HL-60/S4 (cell line): ENCODE data around the gene CYB561D2.

ENCODE experiments used
- in situ Hi-C: fragments of 300-500 bp; cut with MboI; formaldehyde crosslinking; loops from 2 replicates; pipeline ENCODE4 v1.14.3; 2022; ENCODE audit warnings: low sequenced_read_pairs

CYB561D2 gene

GRCh38 chr3:50358911-50359759, 8.5 kb downstream of the CYB561D2 start, which contains the start of gene TMEM115:
Gene TMEM115 (minus strand): TSS chr3:50359521. CDS start chr3:50359063, 458 bp downstream.
- in situ Hi-C loops = loop anchor here (25.0 kb wide), 1 partner anchor 178 kb away; no protein-coding TSS in a partner anchor

DNA sequence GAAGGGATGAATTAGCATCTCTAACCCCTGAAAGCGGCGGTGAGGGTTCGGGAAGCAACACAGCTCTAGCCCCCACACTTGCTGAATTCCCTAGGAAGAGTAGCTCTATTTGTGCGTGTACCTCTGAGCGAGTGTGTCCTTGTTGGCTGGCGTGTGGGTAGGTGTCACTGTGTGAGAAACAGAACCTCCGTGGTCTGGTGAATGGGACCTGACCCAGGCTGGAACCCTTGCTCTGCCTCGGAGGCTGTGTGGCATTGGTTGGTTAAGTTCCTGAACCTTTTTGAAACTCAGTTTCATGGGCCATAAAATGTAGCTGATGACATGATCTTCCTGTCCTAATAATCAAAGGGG, 9.1 kb downstream of the CYB561D2 start:
- in situ Hi-C loops = loop anchor here (25.0 kb wide), 1 partner anchor 178 kb away; no protein-coding TSS in a partner anchor

- in situ Hi-C loops = loop anchor here (25.0 kb wide), 1 partner anchor 173 kb away; no protein-coding TSS in a partner anchor
Measured at GRCh38 chr3:50364573-50365079, 14.0 kb downstream of the CYB561D2 start.

GRCh38 chr3:50365080-50365841, 14.6 kb downstream of the CYB561D2 start:
- in situ Hi-C loops = loop anchor here (25.0 kb wide), 1 partner anchor 172 kb away; no protein-coding TSS in a partner anchor

GRCh38 chr3:50365842-50366220, 15.2 kb downstream of the CYB561D2 start:
- in situ Hi-C loops = loop anchor here (25.0 kb wide), 1 partner anchor 171 kb away; no protein-coding TSS in a partner anchor

- in situ Hi-C loops = loop anchor here (25.0 kb wide), 1 partner anchor 168 kb away; no protein-coding TSS in a partner anchor
Measured at GRCh38 chr3:50369012-50369670, 18.5 kb downstream of the CYB561D2 start.

GRCh38 chr3:50370594-50370993, 19.9 kb downstream of the CYB561D2 start:
- in situ Hi-C loops = loop anchor here (25.0 kb wide), 1 partner anchor 167 kb away; no protein-coding TSS in a partner anchor

GRCh38 chr3:50371133-50371685, 20.5 kb downstream of the CYB561D2 start:
- in situ Hi-C loops = loop anchor here (25.0 kb wide), 1 partner anchor 166 kb away; no protein-coding TSS in a partner anchor

DNA sequence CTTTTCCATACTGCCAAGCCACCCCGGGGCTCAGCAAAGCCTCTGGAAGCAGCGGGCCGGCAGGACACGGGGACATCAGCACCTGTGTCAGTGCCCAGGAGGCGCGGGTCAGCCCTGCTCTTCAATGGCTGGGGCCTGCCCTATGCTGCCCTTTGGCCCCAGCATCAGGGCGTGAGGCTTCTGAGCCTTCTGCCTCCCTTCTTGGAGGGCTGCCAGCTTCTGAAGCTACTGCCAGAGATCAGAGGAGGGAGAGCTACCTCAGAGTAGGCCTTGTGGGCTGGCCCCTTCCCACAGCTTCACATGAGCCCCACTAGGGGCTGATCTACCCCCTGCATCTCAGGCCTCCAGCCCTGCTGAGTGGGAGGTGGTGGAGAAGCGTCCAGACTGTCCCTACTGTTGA, 21.7 kb downstream of the CYB561D2 start:
- in situ Hi-C loops = loop anchor here (25.0 kb wide), 1 partner anchor 165 kb away; no protein-coding TSS in a partner anchor

DNA sequence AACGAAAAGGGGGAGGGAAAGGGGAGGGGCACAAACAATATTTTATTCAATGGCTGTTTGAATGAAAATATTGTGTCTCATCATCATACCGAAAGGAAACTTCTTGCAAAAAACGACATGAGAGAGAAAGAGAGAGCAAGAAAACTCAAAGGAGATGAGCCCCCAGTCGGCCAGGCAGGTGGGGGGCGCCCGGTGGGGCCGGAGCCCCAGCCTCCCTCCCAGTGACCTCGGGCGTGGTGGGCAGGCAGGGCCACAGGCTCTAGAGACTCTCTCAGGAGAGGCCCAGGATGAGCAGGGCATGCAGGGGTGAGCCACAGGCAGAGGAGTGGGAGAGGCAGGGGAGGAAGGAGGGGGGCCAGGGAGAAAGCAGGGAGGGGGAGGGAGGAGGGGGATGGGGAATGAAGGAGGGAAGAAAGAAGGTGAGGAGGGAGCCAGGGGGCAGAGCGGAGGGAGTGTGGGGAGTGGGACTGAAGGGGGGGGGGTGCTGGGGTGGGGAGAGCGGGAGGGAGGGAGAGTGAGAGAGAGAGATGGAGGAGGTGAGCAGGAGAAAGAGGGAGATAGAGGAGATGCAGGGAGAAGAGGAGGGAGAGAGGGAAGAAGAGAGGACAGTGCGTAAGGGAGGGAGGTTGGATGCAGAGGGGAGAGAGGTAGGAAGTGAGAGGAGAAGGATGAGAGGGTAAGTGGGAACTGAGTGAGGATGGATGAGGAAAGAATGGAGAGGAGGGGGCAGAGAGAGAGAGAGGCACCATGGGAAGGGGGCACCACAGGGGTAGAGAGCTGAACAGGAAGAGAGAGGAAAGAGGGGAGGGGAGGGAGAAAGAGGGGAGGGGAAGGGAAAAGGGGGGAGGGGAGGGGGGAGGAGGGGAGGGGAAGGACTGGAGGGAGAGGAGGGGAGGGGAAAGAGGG, 22.7 kb downstream of the CYB561D2 start:
- in situ Hi-C loops = loop anchor here (25.0 kb wide), 1 partner anchor 164 kb away; no protein-coding TSS in a partner anchor

- in situ Hi-C loops = loop anchor here (25.0 kb wide), 1 partner anchor 163 kb away; no protein-coding TSS in a partner anchor
Measured at GRCh38 chr3:50374363-50375257, 23.9 kb downstream of the CYB561D2 start.

DNA sequence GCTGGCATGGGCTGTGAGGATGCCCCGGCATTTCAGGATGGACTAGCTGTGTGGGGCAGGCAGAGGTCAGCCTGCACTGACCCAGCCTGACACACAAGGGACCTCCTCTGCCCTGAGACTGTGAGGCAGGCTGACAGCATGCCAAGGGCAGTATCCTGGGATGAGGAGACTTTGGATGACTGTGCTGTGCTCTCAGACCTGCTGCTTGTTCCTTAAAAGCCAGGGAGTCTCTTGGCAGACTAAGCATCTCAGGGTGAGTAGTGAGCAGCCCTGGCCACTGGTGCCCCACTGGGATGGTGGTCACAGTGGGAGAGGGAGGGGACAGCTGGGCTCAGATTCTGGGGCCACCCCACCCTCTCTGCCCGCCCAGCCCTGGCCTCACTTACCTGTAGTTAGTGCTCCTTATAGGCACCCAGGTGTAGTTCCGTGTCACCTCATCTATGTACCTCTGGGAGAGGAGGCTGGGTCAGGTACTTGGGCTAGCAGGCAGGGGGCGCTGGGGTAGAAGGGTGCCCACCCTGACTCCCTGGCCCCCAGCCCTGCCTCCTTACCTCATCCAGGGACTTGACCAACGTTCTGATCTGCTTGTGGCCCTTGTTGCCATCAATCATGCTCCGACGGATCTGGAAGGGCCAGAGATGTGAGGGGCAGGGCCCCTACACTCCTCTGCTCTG, 24.7 kb downstream of the CYB561D2 start:
- in situ Hi-C loops = no loop called here

GRCh38 chr3:50378024-50378423, 27.4 kb downstream of the CYB561D2 start:
- in situ Hi-C loops = no loop called here

- in situ Hi-C loops = no loop called here
Measured at GRCh38 chr3:50378757-50379156, 28.1 kb downstream of the CYB561D2 start.

DNA sequence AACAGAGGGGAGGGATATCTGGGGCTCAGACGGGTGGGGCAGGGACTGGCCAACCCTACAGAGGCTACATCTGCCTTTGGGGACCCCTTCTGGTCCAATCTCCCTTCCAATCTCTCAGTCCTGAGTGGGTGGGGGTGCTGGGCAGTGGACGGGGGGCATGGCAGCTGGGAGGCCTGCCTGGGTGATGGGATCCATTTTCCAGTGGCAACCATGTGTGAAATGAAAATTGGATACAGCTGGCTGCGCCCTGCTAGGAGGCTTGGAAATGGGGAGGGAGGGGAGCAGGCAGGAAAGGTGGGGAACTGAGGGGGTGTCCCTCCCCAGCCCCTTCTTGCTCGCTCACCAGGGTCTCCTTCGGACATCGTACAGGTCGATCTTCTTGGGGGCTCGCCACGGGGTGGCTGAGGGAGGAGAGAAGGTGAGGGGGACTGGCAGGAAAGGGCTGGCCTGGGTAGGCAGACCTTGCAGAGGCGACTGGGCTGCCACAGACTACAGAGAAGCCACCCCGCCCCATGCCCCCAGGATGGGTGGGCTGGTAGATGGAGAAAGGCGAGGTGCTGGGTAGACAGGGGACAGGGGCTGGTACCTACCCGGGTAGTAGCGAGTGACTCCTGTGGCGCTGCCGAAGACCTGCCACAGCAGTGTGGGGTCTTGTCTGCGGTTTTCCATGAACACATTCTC, 29.9 kb downstream of the CYB561D2 start:
- in situ Hi-C loops = no loop called here

DNA sequence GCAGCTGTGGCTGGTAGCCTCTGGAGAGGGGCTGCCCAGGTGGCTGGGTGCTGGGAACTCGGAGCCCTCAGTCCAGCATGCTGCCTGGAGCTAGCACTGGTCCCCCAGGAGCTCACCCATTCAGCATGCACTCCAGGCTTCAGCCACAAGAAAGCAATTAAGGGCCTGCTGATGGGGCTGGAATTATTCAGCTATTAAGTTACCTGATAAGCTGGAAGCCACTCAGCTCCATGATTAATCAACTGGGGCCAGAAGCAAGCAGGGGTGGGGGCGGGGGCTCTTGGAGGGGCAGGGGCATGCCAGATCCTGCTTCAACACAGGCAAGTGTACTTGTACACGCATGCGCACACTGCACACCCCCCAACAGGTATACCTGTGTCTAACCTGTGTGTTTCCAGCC, 30.7 kb downstream of the CYB561D2 start:
- in situ Hi-C loops = no loop called here

DNA sequence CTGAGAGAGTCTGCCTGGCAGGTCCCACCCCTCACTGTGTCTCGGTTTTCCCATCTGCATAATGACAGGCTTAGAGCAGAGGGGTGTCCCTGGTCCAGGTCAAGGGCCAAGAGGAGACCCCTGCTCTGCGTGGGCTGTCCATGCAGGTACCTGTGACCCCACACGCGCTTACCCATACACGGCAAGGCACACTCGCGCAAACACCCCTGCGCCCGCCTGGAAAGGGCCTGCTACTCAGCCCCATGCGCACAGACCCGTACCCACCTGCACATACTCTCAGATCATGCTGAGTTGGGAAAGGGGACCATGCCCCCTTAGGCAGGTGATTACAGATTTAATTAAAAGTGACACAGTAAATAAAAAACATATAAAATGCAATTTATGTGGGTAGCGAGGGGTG, 32.1 kb downstream of the CYB561D2 start:
- in situ Hi-C loops = no loop called here
